Posterior vena cava (tissue), 2 donors: ENCODE measurements around the gene ADGRF4. TPM values are rescaled to one million over a fixed set of nuclear protein-coding genes. Genes with fewer than 3 reads are reported as not detected.

ENCODE experiments used
- total RNA-seq, 2 donors: library from RNA; stranded (reverse); fragmentation: NEBNext Ultra II Directional; extraction: Animal tissue kit (Norgen Biotek cat#: 25700); gene quantifications; one replicate each; pipeline ENCODE4 v1.2.1, GENCODE V29; 2021
- donor health status: DM: yes; HTN: yes; CAD: no.
- donor health status: DM: yes; HTN: yes; CAD: no.

Gene ADGRF4
- total RNA-seq, 2 donors from 2014 or later = 0.10 to 0.19 TPM

Other genes with a start within 250 kb of the ADGRF4 start
- 10 to 100 TPM; 20.1 to 26.5 TPM for gene CD2AP, start 220.8 kb upstream of the ADGRF4 start, total RNA-seq
- not detected for gene OPN5, start 83.5 kb downstream of the ADGRF4 start, total RNA-seq